Activated CD8-positive, alpha-beta memory T cell treated with anti-CD3 and anti-CD28 coated beads, Interleukin-2, amount 50 U/mL, for 1 hour (primary cell): Measurements from ENCODE around the gene CD28.
"Not testable (repeated sequence)": the region's sequence is repeated elsewhere in the genome, so short reads cannot be mapped to it uniquely, and the experiment has no call there.

Source experiments
- DNase-seq: peaks from one replicate; pipeline ENCODE4 v3.0.0-alpha.2; 2020; ENCODE audit errors: extremely low read depth

The CD28 gene

DNA sequence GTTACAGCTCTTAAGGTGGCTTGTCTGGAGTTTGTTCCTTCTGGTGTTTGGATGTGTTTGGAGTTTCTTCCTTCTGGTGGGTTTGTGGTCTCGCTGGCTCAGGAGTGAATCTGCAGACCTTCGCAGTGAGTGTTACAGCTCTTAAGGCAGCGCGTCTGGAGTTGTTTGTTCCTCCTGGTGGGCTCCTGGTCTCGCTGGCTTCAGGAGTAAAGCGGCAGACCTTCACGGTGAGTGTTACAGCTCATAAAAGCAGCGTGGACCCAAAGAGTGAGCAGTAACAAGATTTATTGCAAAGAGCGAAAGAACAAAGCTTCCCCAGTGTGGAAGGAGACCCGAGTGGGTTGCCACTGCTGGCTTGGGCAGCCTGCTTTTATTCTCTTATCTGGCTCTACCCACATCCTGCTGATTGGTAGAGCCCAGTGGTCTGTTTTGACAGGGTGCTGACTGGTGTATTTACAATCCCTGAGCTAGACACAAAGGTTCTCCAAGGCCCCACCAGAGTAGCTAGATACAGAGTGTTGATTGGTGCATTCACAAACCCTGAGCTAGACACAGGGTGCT lies 78.4 kb downstream of the CD28 start:
- not testable (repeated sequence) for DNase-seq

DNA sequence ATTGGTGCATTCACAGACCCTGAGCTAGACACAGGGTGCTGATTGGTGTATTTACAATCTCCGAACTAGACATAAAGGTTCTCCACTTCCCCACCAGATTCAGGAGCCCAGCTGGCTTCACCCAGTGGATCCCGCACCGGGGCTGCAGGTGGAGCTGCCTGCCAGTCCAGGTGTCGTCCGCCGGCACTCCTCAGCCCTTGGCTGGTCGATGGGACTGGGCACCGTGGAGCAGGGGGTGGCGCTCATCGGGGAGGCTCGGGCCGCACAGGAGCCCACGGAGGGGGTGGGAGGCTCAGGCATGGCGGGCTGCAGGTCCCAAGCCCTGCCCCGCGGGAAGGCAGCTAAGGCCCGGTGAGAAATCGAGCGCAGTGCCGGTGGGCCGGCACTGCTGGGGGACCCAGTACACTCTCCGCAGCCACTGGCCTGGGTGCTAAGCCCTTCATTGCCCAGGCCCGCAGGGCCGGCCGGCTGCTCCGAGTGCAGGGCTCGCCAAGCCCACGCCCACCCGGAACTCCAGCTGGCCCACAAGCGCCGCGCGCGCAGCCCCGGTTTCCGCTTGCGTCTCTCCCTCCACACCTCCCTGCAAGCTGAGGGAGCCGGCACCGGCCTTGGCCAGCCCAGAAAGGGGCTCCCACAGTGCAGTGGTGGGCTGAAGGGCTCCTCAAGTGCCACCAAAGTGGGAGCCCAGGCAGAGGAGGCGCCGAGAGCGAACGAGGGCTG lies 79.1 kb downstream of the CD28 start:
- DNase-seq: not testable (repeated sequence)

DNA sequence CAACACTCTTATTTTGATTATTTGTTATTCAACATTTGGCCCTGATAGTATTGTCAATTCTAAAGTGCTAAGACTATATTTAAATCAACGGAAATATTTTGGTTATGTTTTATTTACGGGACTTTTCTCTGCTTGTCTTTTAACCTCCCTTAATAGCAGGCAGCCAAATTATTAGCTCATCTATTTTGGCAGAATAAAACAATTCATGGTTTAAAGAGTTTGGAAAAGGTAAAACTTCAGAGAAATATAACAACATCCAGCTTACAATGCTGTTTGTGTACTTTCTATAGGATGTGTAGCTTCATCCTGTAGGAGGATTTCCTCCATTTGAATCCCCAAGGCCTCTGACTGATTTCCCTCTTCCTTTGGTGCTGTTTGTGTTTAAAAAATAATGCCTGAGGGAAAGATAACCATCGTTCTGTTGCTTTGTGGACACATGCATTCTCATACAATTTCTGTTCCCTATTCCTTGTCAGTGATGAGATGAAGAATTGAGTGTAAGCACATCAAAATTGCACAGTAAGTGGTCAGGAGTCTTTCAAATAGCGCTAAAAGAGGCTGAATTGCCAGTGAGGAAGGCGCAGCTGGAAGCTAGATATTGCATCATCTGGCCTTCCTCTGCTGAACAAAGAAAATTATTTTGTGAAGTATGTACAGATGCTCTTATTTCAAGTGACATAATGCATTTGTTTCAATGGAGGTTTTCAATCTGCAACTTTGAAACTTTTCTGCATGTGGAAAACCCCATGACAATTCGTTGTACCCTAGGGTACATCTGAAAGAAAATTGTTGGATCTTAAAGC lies 80.3 kb downstream of the CD28 start:
- no peak for DNase-seq

DNA sequence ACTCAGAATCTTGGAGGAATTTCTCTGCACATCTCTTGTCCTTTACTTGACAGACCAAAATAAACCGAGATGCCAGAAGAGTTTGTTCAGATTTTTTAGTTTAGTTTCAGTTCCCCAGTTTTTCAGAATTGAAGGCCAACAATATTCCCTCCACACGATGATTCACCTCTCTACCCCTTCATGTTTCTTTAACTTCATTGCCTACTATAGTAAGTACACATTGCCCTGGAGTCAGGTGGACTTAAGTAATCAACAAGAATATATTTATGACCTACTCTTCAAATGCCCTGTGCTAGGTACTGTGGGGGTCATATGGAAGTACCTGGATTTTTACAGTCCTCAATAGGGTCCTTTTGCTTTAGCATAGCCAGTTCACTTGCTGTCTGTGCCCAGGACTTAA lies 81.5 kb downstream of the CD28 start:
- DNase-seq: no peak
